ENCODE data around the gene SLC6A6.

SLC6A6 gene

GRCh38 chr3:14458434-14459275 is 56.2 kb downstream of the SLC6A6 start:
- H3K4me2 ChIP-seq (ENCODE audit: insufficient read depth, low read length), result no peak overlapping the region
- H3K27me3 ChIP-seq (ENCODE audit: insufficient read depth, low read length, poor library complexity), result no peaks in the 10 kb centered on the region
- H3K4me3 ChIP-seq (ENCODE audit: low read depth in 1 of 2, low read length in 2 of 2), result no peak overlapping the region
- peaks cover 12% of the 10 kb centered on the region; the same call in 1 of the 2 replicates for H4K20me1 ChIP-seq (ENCODE audit: insufficient read depth, low read length)
- ATAC-seq (ENCODE audit: insufficient read depth, low read depth), result no peak
- peaks cover 39% of the 10 kb centered on the region for H3K36me3 ChIP-seq (ENCODE audit: insufficient read depth, low read length)
- no peak overlapping the region for H3K27ac ChIP-seq (ENCODE audit: low read length)
- no peaks in the 10 kb centered on the region for H3K9me3 ChIP-seq (ENCODE audit: insufficient read depth, low read length, severe bottlenecking)
- no peak overlapping the region for H3K9ac ChIP-seq (ENCODE audit: low read depth, low read length)
- no peaks in the 10 kb centered on the region for H3K79me2 ChIP-seq (ENCODE audit: insufficient read depth, low read length)
- DNase-seq, result no peak
- H3K4me1 ChIP-seq (ENCODE audit: insufficient read depth, low read length), result no peaks in the 10 kb centered on the region
- H2AFZ ChIP-seq (ENCODE audit: low read depth, low read length), result no peak overlapping the region
- TF ChIP-seq EZH2 (IDR thresholded peaks at IDR 0.05; ENCODE audit: borderline replicate concordance, low read depth, low read length, severe bottlenecking), result no peak
- TF ChIP-seq CTCF (IDR thresholded peaks at IDR 0.05; ENCODE audit: borderline replicate concordance, extremely low read depth, low read length, poor library complexity, severe bottlenecking), result no peak

GRCh38 chr3:14459384-14459783 is 57.0 kb downstream of the SLC6A6 start:
- Histone ChIP-seq H4K20me1 (ENCODE audit: insufficient read depth, low read length) (peaks cover 12% of the 10 kb centered on the region; the same call in 1 of the 2 replicates), H3K36me3 (ENCODE audit: insufficient read depth, low read length) (peaks cover 39% of the 10 kb centered on the region), H3K4me3 (ENCODE audit: low read depth in 1 of 2, low read length in 2 of 2) (no peak overlapping the region), H3K27ac (ENCODE audit: low read length) (no peak overlapping the region), H3K9ac (ENCODE audit: low read depth, low read length) (no peak overlapping the region), H3K79me2 (ENCODE audit: insufficient read depth, low read length) (no peaks in the 10 kb centered on the region), H3K4me2 (ENCODE audit: insufficient read depth, low read length) (no peak overlapping the region), H3K4me1 (ENCODE audit: insufficient read depth, low read length) (no peaks in the 10 kb centered on the region), H3K27me3 (ENCODE audit: insufficient read depth, low read length, poor library complexity) (no peaks in the 10 kb centered on the region), H3K9me3 (ENCODE audit: insufficient read depth, low read length, severe bottlenecking) (no peaks in the 10 kb centered on the region), H2AFZ (ENCODE audit: low read depth, low read length) (no peak overlapping the region)
- DNase-seq (no peak), ATAC-seq (ENCODE audit: insufficient read depth, low read depth) (no peak)
- TF ChIP-seq EZH2 (IDR thresholded peaks at IDR 0.05; ENCODE audit: borderline replicate concordance, low read depth, low read length, severe bottlenecking) (no peak), CTCF (IDR thresholded peaks at IDR 0.05; ENCODE audit: borderline replicate concordance, extremely low read depth, low read length, poor library complexity, severe bottlenecking) (no peak)

GRCh38 chr3:14459787-14460186 is 57.4 kb downstream of the SLC6A6 start:
- Histone ChIP-seq H3K4me3 (ENCODE audit: low read depth in 1 of 2, low read length in 2 of 2) (no peak overlapping the region), H4K20me1 (ENCODE audit: insufficient read depth, low read length) (peaks cover 12% of the 10 kb centered on the region; the same call in 1 of the 2 replicates), H3K4me2 (ENCODE audit: insufficient read depth, low read length) (no peak overlapping the region), H3K4me1 (ENCODE audit: insufficient read depth, low read length) (no peaks in the 10 kb centered on the region), H3K27me3 (ENCODE audit: insufficient read depth, low read length, poor library complexity) (no peaks in the 10 kb centered on the region), H3K9ac (ENCODE audit: low read depth, low read length) (no peak overlapping the region), H3K36me3 (ENCODE audit: insufficient read depth, low read length) (peaks cover 37% of the 10 kb centered on the region), H3K79me2 (ENCODE audit: insufficient read depth, low read length) (no peaks in the 10 kb centered on the region), H3K9me3 (ENCODE audit: insufficient read depth, low read length, severe bottlenecking) (no peaks in the 10 kb centered on the region), H3K27ac (ENCODE audit: low read length) (no peak overlapping the region), H2AFZ (ENCODE audit: low read depth, low read length) (no peak overlapping the region)
- ATAC-seq (ENCODE audit: insufficient read depth, low read depth), result no peak
- no peak for TF ChIP-seq CTCF (IDR thresholded peaks at IDR 0.05; ENCODE audit: borderline replicate concordance, extremely low read depth, low read length, poor library complexity, severe bottlenecking)
- TF ChIP-seq EZH2 (IDR thresholded peaks at IDR 0.05; ENCODE audit: borderline replicate concordance, low read depth, low read length, severe bottlenecking), result no peak
- DNase-seq, result no peak
